ENCODE results near the gene SSU72.
"Not testable (repeated sequence)": the region's sequence is repeated elsewhere in the genome, so short reads cannot be mapped to it uniquely, and the experiment has no call there.

Gene SSU72

GRCh38 chr1:1526476-1526875 is 48.2 kb downstream of the SSU72 start:
- not testable (repeated sequence) for H3K23ac ChIP-seq (ENCODE audit: low read length); H3K79me2 ChIP-seq (ENCODE audit: control insufficient read depth, insufficient read depth, low read length); H3K4me2 ChIP-seq (ENCODE audit: low read length); H2BK120ac ChIP-seq (ENCODE audit: low read depth, low read length); H2BK5ac ChIP-seq (ENCODE audit: low read length); H3K79me1 ChIP-seq (ENCODE audit: low read length); H3K4me1 ChIP-seq (ENCODE audit: control insufficient read depth, low read depth, low read length); DNase-seq; H3K27ac ChIP-seq (ENCODE audit: low read depth, low read length); H3K36me3 ChIP-seq (ENCODE audit: control insufficient read depth, insufficient read depth, low read length); H3K56ac ChIP-seq (ENCODE audit: low read length); H3K18ac ChIP-seq (ENCODE audit: low read length); H4K8ac ChIP-seq (ENCODE audit: low read depth, low read length); H3K4ac ChIP-seq (ENCODE audit: low read depth, low read length); H3K4me3 ChIP-seq (ENCODE audit: low read length); H4K5ac ChIP-seq (ENCODE audit: low read length); H3K27me3 ChIP-seq (ENCODE audit: insufficient read depth, low read length, poor library complexity); H3K9ac ChIP-seq (ENCODE audit: low read length); H2BK15ac ChIP-seq (replicated peaks; ENCODE audit: low read depth); H2AK5ac ChIP-seq (ENCODE audit: low read length)
- WGBS (ENCODE audit: extremely low coverage, insufficient coverage, low lambda C conversion rate): no CpG with 5 or more reads among the region's 21 CpGs

GRCh38 chr1:1524750-1525383 is 49.8 kb downstream of the SSU72 start:
- not testable (repeated sequence) for DNase-seq

GRCh38 chr1:1523651-1524050 is 51.0 kb downstream of the SSU72 start:
- DNase-seq; H3K4ac ChIP-seq (ENCODE audit: low read depth, low read length); H2BK5ac ChIP-seq (ENCODE audit: low read length); H3K18ac ChIP-seq (ENCODE audit: low read length); H3K4me2 ChIP-seq (ENCODE audit: low read length); H2AK5ac ChIP-seq (ENCODE audit: low read length); H3K4me1 ChIP-seq (ENCODE audit: control insufficient read depth, low read depth, low read length); H3K79me1 ChIP-seq (ENCODE audit: low read length); H2BK120ac ChIP-seq (ENCODE audit: low read depth, low read length); H3K79me2 ChIP-seq (ENCODE audit: control insufficient read depth, insufficient read depth, low read length); H4K8ac ChIP-seq (ENCODE audit: low read depth, low read length); H3K56ac ChIP-seq (ENCODE audit: low read length); H3K27ac ChIP-seq (ENCODE audit: low read depth, low read length); H4K5ac ChIP-seq (ENCODE audit: low read length); H2BK15ac ChIP-seq (replicated peaks; ENCODE audit: low read depth); H3K9ac ChIP-seq (ENCODE audit: low read length); H3K36me3 ChIP-seq (ENCODE audit: control insufficient read depth, insufficient read depth, low read length); H3K4me3 ChIP-seq (ENCODE audit: low read length); H3K23ac ChIP-seq (ENCODE audit: low read length); H3K27me3 ChIP-seq (ENCODE audit: insufficient read depth, low read length, poor library complexity): not testable (repeated sequence)
- no CpG with 5 or more reads among the region's 17 CpGs for WGBS (ENCODE audit: extremely low coverage, insufficient coverage, low lambda C conversion rate)

More at GRCh38 chr1:1524750-1525383, 49.8 kb downstream of the SSU72 start:
- H3K4me2 ChIP-seq (ENCODE audit: low read length); H3K18ac ChIP-seq (ENCODE audit: low read length); H2BK15ac ChIP-seq (replicated peaks; ENCODE audit: low read depth); H3K23ac ChIP-seq (ENCODE audit: low read length); H3K27me3 ChIP-seq (ENCODE audit: insufficient read depth, low read length, poor library complexity); H3K79me2 ChIP-seq (ENCODE audit: control insufficient read depth, insufficient read depth, low read length); H4K5ac ChIP-seq (ENCODE audit: low read length); H2BK120ac ChIP-seq (ENCODE audit: low read depth, low read length); H3K4me1 ChIP-seq (ENCODE audit: control insufficient read depth, low read depth, low read length); H3K36me3 ChIP-seq (ENCODE audit: control insufficient read depth, insufficient read depth, low read length); H2AK5ac ChIP-seq (ENCODE audit: low read length); H3K4me3 ChIP-seq (ENCODE audit: low read length); H4K8ac ChIP-seq (ENCODE audit: low read depth, low read length); H3K27ac ChIP-seq (ENCODE audit: low read depth, low read length); H3K9ac ChIP-seq (ENCODE audit: low read length); H2BK5ac ChIP-seq (ENCODE audit: low read length); H3K79me1 ChIP-seq (ENCODE audit: low read length); H3K56ac ChIP-seq (ENCODE audit: low read length); H3K4ac ChIP-seq (ENCODE audit: low read depth, low read length): not testable (repeated sequence)
- WGBS (ENCODE audit: extremely low coverage, insufficient coverage, low lambda C conversion rate): no CpG with 5 or more reads among the region's 30 CpGs

- not testable (repeated sequence) for H3K27ac ChIP-seq (ENCODE audit: low read depth, low read length); H3K18ac ChIP-seq (ENCODE audit: low read length); H3K4ac ChIP-seq (ENCODE audit: low read depth, low read length); H3K79me1 ChIP-seq (ENCODE audit: low read length); H2BK15ac ChIP-seq (replicated peaks; ENCODE audit: low read depth); H3K4me2 ChIP-seq (ENCODE audit: low read length); H2BK120ac ChIP-seq (ENCODE audit: low read depth, low read length); H3K36me3 ChIP-seq (ENCODE audit: control insufficient read depth, insufficient read depth, low read length); H4K8ac ChIP-seq (ENCODE audit: low read depth, low read length); H3K4me3 ChIP-seq (ENCODE audit: low read length); H3K56ac ChIP-seq (ENCODE audit: low read length); H3K79me2 ChIP-seq (ENCODE audit: control insufficient read depth, insufficient read depth, low read length); H2BK5ac ChIP-seq (ENCODE audit: low read length); H3K23ac ChIP-seq (ENCODE audit: low read length); H3K27me3 ChIP-seq (ENCODE audit: insufficient read depth, low read length, poor library complexity); H3K4me1 ChIP-seq (ENCODE audit: control insufficient read depth, low read depth, low read length); H4K5ac ChIP-seq (ENCODE audit: low read length); DNase-seq; H3K9ac ChIP-seq (ENCODE audit: low read length); H2AK5ac ChIP-seq (ENCODE audit: low read length)
- WGBS (ENCODE audit: extremely low coverage, insufficient coverage, low lambda C conversion rate): no CpG with 5 or more reads among the region's 31 CpGs
These were observed 51.4 kb downstream of the SSU72 start for GRCh38 chr1:1523226-1523625.

- not testable (repeated sequence) for H3K23ac ChIP-seq (ENCODE audit: low read length); H3K27me3 ChIP-seq (ENCODE audit: insufficient read depth, low read length, poor library complexity); H2BK15ac ChIP-seq (replicated peaks; ENCODE audit: low read depth); H2AK5ac ChIP-seq (ENCODE audit: low read length); H3K27ac ChIP-seq (ENCODE audit: low read depth, low read length); H2BK120ac ChIP-seq (ENCODE audit: low read depth, low read length); DNase-seq; H4K5ac ChIP-seq (ENCODE audit: low read length); H3K4me2 ChIP-seq (ENCODE audit: low read length); H3K9ac ChIP-seq (ENCODE audit: low read length); H3K4me1 ChIP-seq (ENCODE audit: control insufficient read depth, low read depth, low read length); H2BK5ac ChIP-seq (ENCODE audit: low read length); H3K79me2 ChIP-seq (ENCODE audit: control insufficient read depth, insufficient read depth, low read length); H3K4ac ChIP-seq (ENCODE audit: low read depth, low read length); H3K4me3 ChIP-seq (ENCODE audit: low read length); H3K79me1 ChIP-seq (ENCODE audit: low read length); H3K18ac ChIP-seq (ENCODE audit: low read length); H4K8ac ChIP-seq (ENCODE audit: low read depth, low read length); H3K56ac ChIP-seq (ENCODE audit: low read length); H3K36me3 ChIP-seq (ENCODE audit: control insufficient read depth, insufficient read depth, low read length)
- no CpG with 5 or more reads among the region's 30 CpGs for WGBS (ENCODE audit: extremely low coverage, insufficient coverage, low lambda C conversion rate)
These were observed 52.1 kb downstream of the SSU72 start for GRCh38 chr1:1522536-1522935.

- no CpG with 5 or more reads among the region's 19 CpGs for WGBS (ENCODE audit: extremely low coverage, insufficient coverage, low lambda C conversion rate)
- Histone ChIP-seq H4K5ac (ENCODE audit: low read length) (no peak overlapping the region), H3K4me3 (ENCODE audit: low read length) (no peak overlapping the region), H2BK5ac (ENCODE audit: low read length) (no peak overlapping the region), H3K23ac (ENCODE audit: low read length) (no peak overlapping the region), H4K8ac (ENCODE audit: low read depth, low read length) (no peak overlapping the region), H3K36me3 (ENCODE audit: control insufficient read depth, insufficient read depth, low read length) (peaks cover 2% of the 10 kb centered on the region), H3K27me3 (ENCODE audit: insufficient read depth, low read length, poor library complexity) (no peaks in the 10 kb centered on the region), H3K56ac (ENCODE audit: low read length) (no peak overlapping the region), H3K4me1 (ENCODE audit: control insufficient read depth, low read depth, low read length) (no peaks in the 10 kb centered on the region), H3K4ac (ENCODE audit: low read depth, low read length) (no peak overlapping the region), H3K79me1 (ENCODE audit: low read length) (no peaks in the 10 kb centered on the region), H2AK5ac (ENCODE audit: low read length) (no peak overlapping the region), H2BK120ac (ENCODE audit: low read depth, low read length) (no peak overlapping the region), H2BK15ac (replicated peaks; ENCODE audit: low read depth) (no peak overlapping the region), H3K79me2 (ENCODE audit: control insufficient read depth, insufficient read depth, low read length) (no peaks in the 10 kb centered on the region), H3K18ac (ENCODE audit: low read length) (no peak overlapping the region), H3K4me2 (ENCODE audit: low read length) (no peak overlapping the region), H3K27ac (ENCODE audit: low read depth, low read length) (no peak overlapping the region), H3K9ac (ENCODE audit: low read length) (no peak overlapping the region)
- no peak for DNase-seq
These were observed 53.3 kb downstream of the SSU72 start for GRCh38 chr1:1521331-1521730.
